NCI-H1417 (cell line): ENCODE data around the gene BBS9.
"Not testable (repeated sequence)": the region's sequence is repeated elsewhere in the genome, so short reads cannot be mapped to it uniquely, and the experiment has no call there.

Experiments used
- DNase-seq, 3 experiments: peaks; one replicate each; lab custom pipeline; 2025; lab: John Stamatoyannopoulos, UW

BBS9 gene

DNA sequence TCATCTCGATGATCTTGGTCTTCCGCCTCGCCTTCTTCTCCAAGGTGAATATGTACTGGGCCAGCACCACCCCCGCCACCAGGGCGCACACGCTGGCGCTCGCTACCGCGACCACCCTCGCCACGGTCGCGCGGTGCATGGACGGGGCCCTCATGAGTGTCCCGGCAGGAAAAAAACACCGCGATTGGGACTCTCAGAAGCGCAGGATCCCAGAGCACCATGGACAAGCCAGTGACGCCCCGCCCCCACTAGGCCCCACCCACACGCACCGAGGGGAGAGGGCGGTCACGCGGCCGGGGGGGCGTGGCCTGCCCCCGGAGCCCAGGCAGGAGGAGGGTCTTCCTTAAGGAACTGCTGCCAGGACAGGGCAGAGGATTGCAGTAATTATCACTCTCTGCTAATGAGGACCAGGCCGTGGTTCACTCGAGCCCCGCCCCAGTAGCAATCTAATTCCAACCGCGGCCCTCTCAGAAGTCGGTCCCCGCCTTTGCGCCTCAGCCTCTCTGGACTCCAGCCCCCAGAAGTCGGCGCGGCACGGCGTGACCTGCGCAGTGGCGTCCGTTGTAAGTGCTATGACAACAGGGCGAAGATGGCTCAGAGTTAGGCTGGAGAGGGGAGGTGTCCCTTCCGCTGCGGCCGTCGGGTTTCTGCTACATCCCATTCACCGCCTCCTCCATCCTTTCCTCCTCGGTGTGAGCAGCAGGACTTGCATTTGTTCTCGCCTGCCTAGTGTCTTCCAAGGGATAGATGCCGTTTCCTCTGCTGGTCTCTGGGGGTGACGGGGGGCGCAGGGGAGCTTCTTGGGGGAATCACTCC, at the start of gene BBS9:
Gene BBS9, plus strand, starts transcription at position 575 of the 816 bp plus-strand sequence. CDS start 16,689 bp downstream, outside the sequence.
- DNase-seq, result peak; percentile 95 to 100 (median 99)

DNA sequence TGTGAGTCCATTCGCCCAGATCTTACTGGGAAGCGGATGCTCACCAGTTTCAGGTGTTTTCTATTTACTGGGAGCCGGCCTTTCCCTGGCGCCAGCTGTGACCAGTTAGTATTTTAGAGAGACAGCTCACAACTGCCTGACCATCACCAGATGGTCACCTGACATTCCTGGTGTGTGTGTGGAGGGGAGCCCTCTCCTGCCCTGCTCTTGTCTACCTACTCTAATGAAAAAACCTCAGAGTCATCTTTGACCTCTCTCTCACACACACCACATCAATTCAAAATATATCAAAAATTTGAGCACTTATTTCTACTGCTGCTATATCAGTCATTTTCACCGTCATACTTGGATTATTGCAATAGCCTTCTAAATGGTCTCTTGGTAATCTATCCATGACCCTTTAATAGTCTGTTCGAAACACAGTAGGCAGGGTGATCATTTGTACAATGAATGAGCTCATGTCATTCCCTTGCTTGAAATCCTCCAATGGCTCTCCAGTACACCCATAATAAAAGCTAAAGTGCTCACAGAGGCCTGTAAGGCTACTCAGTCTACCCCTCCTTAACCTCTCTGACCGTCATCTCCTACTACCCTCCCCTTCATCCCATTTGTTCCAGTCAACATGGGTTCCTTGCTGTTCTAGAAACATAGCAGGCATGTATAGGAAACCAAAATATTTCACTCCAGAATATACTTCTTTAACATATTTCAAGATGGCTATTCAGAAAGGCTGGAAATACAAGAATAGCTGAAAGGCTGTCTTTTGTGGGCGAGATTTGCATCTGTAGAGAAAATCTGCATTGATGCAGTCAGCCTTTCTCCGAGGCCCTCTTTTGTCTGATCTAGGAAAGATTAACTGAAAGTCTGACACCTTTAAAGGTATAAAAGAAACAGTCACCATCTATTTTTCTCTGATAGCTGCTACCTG, 49.3 kb upstream of the BBS9 start:
- DNase-seq, result no peak

DNA sequence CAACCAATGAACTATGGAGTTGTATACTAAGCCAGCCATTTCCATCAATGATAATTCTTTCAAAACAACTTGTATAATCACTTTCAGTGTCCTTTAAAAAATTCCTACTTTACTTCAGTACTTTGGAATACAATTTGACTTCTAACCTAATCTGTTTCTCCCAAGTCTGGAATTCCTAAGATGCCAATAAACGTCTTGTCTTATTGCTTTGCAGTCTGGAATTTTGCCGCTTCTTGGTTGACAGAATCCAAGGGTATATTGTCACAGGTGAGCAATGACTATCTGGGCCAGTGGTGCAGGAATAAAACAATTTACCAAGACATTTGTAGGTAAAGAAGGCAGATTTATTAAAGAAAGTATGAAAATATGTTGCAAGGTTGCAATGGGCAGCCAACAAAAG, 42.0 kb upstream of the BBS9 start:
- no peak for DNase-seq

- no peak for DNase-seq
Observed at GRCh38 chr7:33087858-33088257, 41.5 kb upstream of the BBS9 start.

- no peak for DNase-seq
Observed at GRCh38 chr7:33089142-33089541, 40.2 kb upstream of the BBS9 start.

DNA sequence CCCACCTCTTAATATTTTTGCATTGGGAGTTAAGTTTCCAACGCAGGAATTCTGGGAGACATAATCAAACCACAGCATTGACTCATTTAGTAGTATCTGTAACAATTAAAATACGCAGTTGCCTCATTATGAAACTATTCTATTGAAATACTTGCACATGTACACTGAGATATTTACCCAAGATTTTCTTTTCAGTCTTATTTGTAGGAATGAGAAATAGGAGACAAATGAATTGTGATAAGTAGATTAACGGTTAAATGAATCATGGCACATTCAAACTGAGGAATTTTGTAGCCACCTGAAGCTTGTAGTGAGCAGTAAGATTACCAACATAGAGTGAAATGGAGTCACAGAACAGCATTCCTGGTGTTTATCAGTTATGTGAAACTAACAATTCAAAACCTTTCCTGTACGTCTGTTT, 38.2 kb upstream of the BBS9 start:
- DNase-seq, result no peak

GRCh38 chr7:33091641-33092191, 37.6 kb upstream of the BBS9 start:
- DNase-seq, result no peak

DNA sequence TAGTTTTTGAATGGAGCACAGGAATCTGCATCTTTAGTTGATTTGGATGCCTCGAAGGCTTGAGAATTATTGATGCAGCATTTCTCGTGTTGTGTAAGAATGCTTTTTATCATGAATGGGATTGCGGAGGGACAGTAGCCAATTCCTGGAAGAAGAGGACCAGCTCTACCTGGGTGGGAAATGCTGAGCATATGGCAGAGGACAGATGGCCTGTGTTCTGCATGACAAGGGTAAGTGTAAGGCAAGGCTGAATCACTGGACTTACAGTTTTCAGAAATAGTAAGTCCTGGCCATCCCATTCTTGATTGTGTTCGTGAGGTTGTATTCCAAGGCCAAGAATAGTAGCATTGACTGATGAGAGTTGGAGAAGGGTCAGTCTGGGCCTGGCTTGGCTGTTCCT, 36.1 kb upstream of the BBS9 start:
- DNase-seq, result no peak

DNA sequence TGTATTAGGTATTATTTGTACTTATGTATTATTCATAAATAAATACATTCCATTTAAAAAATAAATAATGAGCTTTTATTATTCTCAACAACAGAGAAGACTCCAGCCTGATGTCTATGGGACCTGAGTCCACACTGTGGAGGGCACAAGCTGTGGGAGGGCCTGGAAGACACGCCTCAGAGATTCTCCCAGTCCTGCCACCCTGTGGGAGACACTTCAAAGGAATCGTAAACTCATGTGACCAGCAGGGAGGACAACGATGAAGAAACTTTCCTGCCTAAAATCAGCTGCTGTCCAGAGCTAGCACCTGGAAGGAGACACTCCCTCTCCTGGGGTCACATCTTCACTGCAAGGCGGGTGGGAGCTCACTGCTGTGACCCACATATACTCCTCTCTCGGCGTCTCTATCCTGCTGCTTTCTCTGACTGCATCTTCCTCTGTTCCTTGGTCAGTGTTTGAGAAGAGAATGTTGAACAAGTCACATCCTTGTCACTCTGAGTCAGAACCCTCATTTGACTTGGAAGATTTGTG, 34.6 kb upstream of the BBS9 start:
- DNase-seq, result not testable (repeated sequence)

GRCh38 chr7:33099154-33099940, 30.0 kb upstream of the BBS9 start:
- DNase-seq, result no peak

- DNase-seq, result no peak
Observed at GRCh38 chr7:33100770-33101169, 28.6 kb upstream of the BBS9 start.

DNA sequence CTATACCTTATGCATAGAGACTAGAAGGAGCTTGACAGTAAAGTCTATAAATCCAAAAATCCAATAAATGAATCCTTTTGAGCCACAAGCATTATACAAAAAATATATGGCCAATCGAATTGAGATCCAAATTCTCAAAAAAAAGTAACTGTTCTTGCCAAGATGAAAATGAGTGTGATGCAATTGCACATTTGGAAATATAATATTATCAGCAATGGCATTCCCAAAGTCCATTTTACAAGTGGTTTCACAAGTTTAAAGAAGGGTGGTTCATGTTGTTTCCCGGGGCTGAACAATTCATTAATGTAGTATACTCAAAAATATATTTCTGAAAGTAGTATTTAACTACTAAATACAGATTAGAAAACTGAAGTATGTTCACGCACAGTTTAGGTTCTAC, 27.5 kb upstream of the BBS9 start:
- no peak for DNase-seq

DNA sequence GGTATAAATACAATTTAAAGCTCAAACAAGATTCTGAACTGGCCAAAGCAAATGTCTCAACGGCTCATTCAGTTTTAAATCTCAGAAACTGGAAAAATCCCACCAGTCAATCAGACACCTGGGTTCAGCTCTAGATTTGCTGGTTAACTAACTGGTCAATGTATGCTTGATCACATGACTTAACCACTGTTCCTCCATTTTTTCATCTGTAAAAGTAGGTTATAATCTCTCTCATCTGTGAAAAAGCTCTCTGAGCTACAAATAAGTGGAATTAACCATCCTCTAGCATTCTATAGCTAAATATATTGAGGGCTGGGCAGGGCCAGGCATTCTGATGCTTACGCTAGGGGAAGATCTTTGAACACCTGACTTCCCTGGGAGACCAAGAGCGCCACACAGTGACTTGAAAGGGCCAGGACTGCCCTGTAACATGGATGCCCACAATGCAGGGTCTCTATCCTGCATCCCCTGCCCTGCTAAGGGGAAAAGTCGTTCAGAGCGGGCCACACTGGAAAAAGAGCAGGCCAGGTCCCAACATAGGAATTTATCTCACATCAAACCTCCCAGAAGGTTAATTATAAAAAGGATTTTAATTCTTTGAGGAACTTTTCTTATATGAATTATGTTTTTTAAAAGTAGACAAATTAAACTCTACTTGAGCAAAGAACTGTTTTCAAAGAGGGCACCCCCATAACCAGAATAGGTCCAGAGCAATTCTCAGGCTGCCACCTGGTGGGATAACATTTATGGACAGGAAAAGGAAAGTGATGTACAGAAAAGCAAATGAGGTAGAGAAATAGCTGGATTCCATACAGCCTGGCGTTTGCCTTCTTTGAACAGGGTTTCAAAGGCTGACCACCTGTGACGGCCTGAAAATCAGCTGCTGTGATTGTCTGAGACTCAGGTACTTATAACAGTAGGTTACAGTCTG, 22.0 kb upstream of the BBS9 start:
- DNase-seq, result peak; percentile 12 to 75 (median 50)

DNA sequence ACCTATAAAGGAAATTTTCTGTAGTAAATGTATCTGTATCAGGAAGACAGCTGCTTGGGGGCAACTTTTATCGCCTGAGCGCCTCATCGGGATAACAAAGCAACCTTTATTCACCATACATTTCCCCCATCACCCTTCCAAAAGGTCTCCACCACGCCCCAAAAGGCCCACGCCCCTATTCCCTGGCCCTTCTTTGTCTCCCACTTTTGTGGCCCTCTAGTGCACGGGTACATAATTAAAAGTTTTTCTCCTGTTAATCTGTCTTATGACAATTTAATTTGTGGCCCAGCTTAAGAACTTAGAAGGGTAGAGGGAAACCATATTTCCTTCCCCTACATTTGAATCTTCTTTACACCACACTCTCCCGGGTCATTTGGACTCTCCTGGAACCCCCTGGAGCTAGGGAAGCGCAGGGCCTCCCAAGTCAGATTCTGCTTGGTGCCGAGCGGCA, 20.8 kb upstream of the BBS9 start:
- DNase-seq, result peak in 1 of 3 experiments; percentile 79

DNA sequence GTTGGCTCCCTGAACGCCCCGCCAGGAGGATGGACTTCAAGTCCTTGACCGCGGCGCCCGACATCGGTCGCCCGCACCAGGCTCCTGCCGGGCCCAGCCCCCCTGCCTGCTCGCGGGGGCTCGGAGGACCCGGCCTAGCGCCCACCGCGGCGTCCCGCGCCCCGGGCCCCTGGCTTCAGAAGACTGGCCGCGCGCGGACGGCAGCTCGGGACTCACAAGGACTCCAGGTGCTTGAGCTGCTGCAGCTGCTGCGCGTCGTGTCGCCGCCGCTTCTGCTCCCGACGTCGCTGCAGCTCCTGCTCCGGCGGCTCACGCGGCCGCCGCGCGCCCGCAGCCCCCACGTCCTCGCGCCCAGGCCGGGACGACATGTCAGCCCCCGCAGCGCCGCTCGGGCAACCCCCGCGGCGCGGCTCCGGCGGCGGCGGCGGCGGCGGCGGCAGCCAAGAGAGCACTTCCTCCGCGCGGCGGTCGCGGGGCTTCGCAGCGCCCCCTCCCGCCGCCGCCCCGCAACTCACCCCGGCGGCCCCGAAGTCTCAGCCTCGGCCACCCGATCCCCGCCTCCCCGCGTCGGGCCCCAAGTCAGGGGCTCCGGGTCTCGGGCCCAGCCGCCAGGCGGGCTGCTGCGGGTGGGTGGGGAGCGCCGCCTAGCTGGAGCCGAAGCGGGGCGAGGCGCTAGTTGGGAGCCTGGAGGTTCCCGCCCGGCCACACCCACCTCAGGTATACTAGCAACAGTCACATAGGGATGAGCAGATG, 20.2 kb upstream of the BBS9 start, which contains the start of gene RP9:
Gene RP9, minus strand, starts transcription at position 400 of the 753 bp plus-strand sequence. Its CDS starts 32 bp downstream, at position 368.
- DNase-seq, result peak; percentile 79 to 96 (median 95)

DNA sequence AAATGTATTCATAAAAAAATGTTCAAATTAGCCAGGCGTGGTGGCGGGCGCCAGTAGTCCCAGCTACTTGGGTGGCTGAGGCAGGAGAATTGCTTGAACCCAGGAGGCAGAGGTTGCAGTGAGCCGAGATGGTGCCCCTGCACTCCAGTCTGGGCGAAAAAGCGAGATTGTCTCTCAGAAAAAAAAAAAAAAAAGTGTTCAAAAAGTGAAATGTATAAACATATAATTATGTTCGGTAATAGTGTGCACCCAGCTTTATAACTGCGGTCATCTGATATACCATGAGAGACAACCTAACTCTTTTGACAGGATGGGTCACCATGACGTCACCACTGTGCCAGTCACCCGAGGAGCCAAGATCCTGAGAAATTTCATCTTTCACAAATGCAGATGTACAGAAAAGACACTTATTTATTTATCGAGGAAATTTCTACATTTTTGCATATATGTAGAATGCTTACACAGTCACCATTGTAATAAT, 19.6 kb upstream of the BBS9 start:
- DNase-seq, result peak in 2 of 3 experiments; percentile 76 to 86

GRCh38 chr7:33111614-33112013, 17.8 kb upstream of the BBS9 start:
- no peak for DNase-seq

GRCh38 chr7:33114976-33115375, 14.4 kb upstream of the BBS9 start:
- DNase-seq, result no peak

DNA sequence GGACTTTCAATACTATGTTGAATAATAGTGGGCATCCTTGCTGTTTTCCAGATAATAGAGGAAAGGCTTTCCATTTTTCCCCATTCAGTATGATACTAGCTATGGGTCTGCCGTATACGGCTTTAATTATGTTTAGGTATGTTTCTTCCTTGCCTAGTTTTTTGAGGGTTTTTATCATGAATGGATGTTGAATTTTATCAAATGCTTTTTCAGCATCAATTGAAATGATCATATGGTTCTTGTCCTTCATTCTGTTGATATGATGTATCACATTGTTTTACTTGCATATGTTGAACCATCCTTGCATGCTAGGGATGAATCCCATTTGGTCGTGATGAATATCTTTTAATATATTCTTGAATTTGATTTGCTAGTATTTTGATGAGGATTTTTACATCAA, 11.0 kb upstream of the BBS9 start:
- no peak for DNase-seq
